Activated CD4-positive, alpha-beta T cell treated with anti-CD3 and anti-CD28 coated beads, Interleukin-2, amount 50 U/mL, for 48 hours (primary cell): ENCODE measurements around the gene SAMD14.
A peak's percentile ranks its signal among the peaks of the same experiment; 100 is the strongest.

ENCODE experiments used
- DNase-seq, 2 experiments: peaks; one replicate each; pipeline ENCODE4 v3.0.0-alpha.2; 2020

SAMD14 gene

GRCh38 chr17:50094753-50095619 is 35.0 kb downstream of the SAMD14 start, which contains the start of gene PDK2:
Gene PDK2 (plus strand): TSS chr17:50095351. CDS start chr17:50095436, 85 bp downstream.
- peak; percentile 93 to 95 for DNase-seq

GRCh38 chr17:50094243-50094752 is 35.7 kb downstream of the SAMD14 start:
- DNase-seq = peak; percentile 97 to 98

GRCh38 chr17:50093807-50094206 is 36.2 kb downstream of the SAMD14 start:
- DNase-seq = no peak

GRCh38 chr17:50093246-50093645 is 36.7 kb downstream of the SAMD14 start:
- DNase-seq = no peak

- no peak for DNase-seq
Measured at GRCh38 chr17:50091918-50092285, 38.1 kb downstream of the SAMD14 start.

- no peak for DNase-seq
Measured at GRCh38 chr17:50090971-50091917, 38.7 kb downstream of the SAMD14 start.

GRCh38 chr17:50090071-50090470 is 39.9 kb downstream of the SAMD14 start:
- DNase-seq = no peak

GRCh38 chr17:50088952-50089825 is 40.8 kb downstream of the SAMD14 start:
- DNase-seq = no peak

GRCh38 chr17:50087912-50088405 is 42.0 kb downstream of the SAMD14 start:
- no peak for DNase-seq

- DNase-seq = peak; percentile 81 to 84
Measured at GRCh38 chr17:50087246-50087911, 42.6 kb downstream of the SAMD14 start.

GRCh38 chr17:50081757-50082156 is 48.2 kb downstream of the SAMD14 start:
- no peak for DNase-seq

GRCh38 chr17:50080827-50081226 is 49.1 kb downstream of the SAMD14 start:
- DNase-seq = no peak

GRCh38 chr17:50080096-50080480 is 49.9 kb downstream of the SAMD14 start:
- DNase-seq = no peak

- DNase-seq = peak; percentile 49 to 54
Measured at GRCh38 chr17:50079334-50080095, 50.4 kb downstream of the SAMD14 start.

- DNase-seq = no peak
Measured at GRCh38 chr17:50078430-50078829, 51.5 kb downstream of the SAMD14 start.

- DNase-seq = no peak
Measured at GRCh38 chr17:50076591-50077235, 53.2 kb downstream of the SAMD14 start.

GRCh38 chr17:50076221-50076590 is 53.8 kb downstream of the SAMD14 start:
- no peak for DNase-seq

- DNase-seq = no peak
Measured at GRCh38 chr17:50075446-50076032, 54.4 kb downstream of the SAMD14 start.

- DNase-seq = no peak
Measured at GRCh38 chr17:50074227-50074626, 55.7 kb downstream of the SAMD14 start.

- no peak for DNase-seq
Measured at GRCh38 chr17:50072925-50073324, 57.0 kb downstream of the SAMD14 start.
